KMS-11 (cell line): ENCODE measurements around the gene HIPK1.
"Not testable (repeated sequence)": the region's sequence is repeated elsewhere in the genome, so short reads cannot be mapped to it uniquely, and the experiment has no call there.

Source experiments
- H2AFZ ChIP-seq: fragments of 200-600 bp; sonication (generic); 2 replicates; pipeline ENCODE4 v1.6.1; 2016; ENCODE audit warnings: antibody characterized with exemption, mixed run types, low read depth
- H3K27ac ChIP-seq: fragments of 200-600 bp; sonication (generic); 2 replicates; pipeline ENCODE4 v1.6.1; 2016; ENCODE audit warnings: mild to moderate bottlenecking, mixed run types
- H3K27me3 ChIP-seq: fragments of 200-600 bp; sonication (generic); 2 replicates; pipeline ENCODE4 v1.6.1; 2017; ENCODE audit warnings: mild to moderate bottlenecking, low read depth, mixed run types, moderate library complexity; ENCODE audit not compliant: insufficient read depth
- H3K36me3 ChIP-seq: fragments of 200-600 bp; sonication (generic); 2 replicates; pipeline ENCODE4 v1.6.1; 2017; ENCODE audit warnings: mild to moderate bottlenecking, mixed run types; ENCODE audit not compliant: insufficient read depth
- H3K4me1 ChIP-seq: fragments of 200-600 bp; sonication (generic); 2 replicates; pipeline ENCODE4 v1.6.1; 2016; ENCODE audit warnings: mild to moderate bottlenecking, low read depth, mixed run types; ENCODE audit not compliant: poor library complexity, severe bottlenecking
- H3K4me2 ChIP-seq: fragments of 200-600 bp; sonication (generic); 2 replicates; pipeline ENCODE4 v1.7.0; 2016; ENCODE audit warnings: mild to moderate bottlenecking, mixed run types
- H3K4me3 ChIP-seq: fragments of 200-600 bp; sonication (generic); IDR thresholded peaks from 2 replicates; pipeline ENCODE4 v1.6.1; 2017; ENCODE audit warnings: low read depth, low read length, mixed read lengths; ENCODE audit not compliant: insufficient read depth
- H3K79me2 ChIP-seq: fragments of 200-600 bp; sonication (generic); 2 replicates; pipeline ENCODE4 v1.6.1; 2016; ENCODE audit warnings: low read depth, mixed run types; ENCODE audit not compliant: insufficient read depth
- H3K9ac ChIP-seq: fragments of 200-600 bp; sonication (generic); 2 replicates; pipeline ENCODE4 v1.6.1; 2016; ENCODE audit warnings: mild to moderate bottlenecking, mixed run types
- H4K20me1 ChIP-seq: fragments of 200-600 bp; sonication (generic); 2 replicates; pipeline ENCODE4 v1.6.1; 2016; ENCODE audit warnings: mild to moderate bottlenecking, mixed run types; ENCODE audit not compliant: insufficient read depth
- TF ChIP-seq, protein P1 (sequence below): fragments of 200-600 bp; sonication (generic); conservative IDR thresholded peaks from 2 replicates; pipeline ENCODE4 v1.6.1; 2017; ENCODE audit warnings: low read depth, mild to moderate bottlenecking, antibody characterized with exemption, low read length, moderate library complexity, mixed read lengths

The HIPK1 gene

DNA sequence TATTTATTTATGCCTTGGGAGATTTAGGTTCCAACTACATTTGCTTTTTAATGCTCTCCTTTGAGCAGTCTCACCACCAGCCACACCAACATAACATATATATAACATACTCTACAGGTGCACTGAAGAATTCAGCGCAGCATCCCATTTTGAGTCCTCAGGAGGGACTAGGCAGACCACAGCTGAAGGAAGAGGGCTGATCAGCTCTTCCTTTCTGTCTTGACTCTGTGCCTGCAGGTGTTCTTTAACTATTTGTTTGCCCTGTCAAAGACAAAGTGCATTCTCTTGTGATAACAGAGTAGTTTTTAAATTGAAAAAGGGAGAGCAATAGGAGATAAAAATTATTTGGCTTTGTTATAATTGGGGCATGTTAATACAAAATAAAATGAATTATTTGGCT, 17.0 kb downstream of the HIPK1 start:
- Histone ChIP-seq H3K4me3 (no peak overlapping the region), H3K36me3 (no peaks in the 10 kb centered on the region), H4K20me1 (no peaks in the 10 kb centered on the region; the same call in 1 of the 2 replicates), H3K27ac (peak overlapping the region; percentile 75), H3K4me1 (peaks cover 79% of the 10 kb centered on the region), H2AFZ (no peak overlapping the region), H3K9ac (no peak overlapping the region), H3K79me2 (peaks cover 90% of the 10 kb centered on the region), H3K4me2 (peak overlapping the region; percentile 49), H3K27me3 (no peaks in the 10 kb centered on the region)
- TF ChIP-seq, protein P1, sequence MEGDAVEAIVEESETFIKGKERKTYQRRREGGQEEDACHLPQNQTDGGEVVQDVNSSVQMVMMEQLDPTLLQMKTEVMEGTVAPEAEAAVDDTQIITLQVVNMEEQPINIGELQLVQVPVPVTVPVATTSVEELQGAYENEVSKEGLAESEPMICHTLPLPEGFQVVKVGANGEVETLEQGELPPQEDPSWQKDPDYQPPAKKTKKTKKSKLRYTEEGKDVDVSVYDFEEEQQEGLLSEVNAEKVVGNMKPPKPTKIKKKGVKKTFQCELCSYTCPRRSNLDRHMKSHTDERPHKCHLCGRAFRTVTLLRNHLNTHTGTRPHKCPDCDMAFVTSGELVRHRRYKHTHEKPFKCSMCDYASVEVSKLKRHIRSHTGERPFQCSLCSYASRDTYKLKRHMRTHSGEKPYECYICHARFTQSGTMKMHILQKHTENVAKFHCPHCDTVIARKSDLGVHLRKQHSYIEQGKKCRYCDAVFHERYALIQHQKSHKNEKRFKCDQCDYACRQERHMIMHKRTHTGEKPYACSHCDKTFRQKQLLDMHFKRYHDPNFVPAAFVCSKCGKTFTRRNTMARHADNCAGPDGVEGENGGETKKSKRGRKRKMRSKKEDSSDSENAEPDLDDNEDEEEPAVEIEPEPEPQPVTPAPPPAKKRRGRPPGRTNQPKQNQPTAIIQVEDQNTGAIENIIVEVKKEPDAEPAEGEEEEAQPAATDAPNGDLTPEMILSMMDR: no peak

- TF ChIP-seq, protein P1: no peak
- Histone ChIP-seq H3K4me3 (no peak overlapping the region), H4K20me1 (no peaks in the 10 kb centered on the region; the same call in 1 of the 2 replicates), H3K27ac (peak overlapping the region; percentile 75), H3K79me2 (peaks cover 97% of the 10 kb centered on the region), H3K27me3 (no peaks in the 10 kb centered on the region), H3K36me3 (no peaks in the 10 kb centered on the region), H3K9ac (peak overlapping the region; percentile 18; the same call in 1 of the 2 replicates), H3K4me1 (peaks cover 80% of the 10 kb centered on the region), H3K4me2 (peak overlapping the region; percentile 49), H2AFZ (no peak overlapping the region)
Observed at GRCh38 chr1:113946678-113947387, 17.7 kb downstream of the HIPK1 start.

DNA sequence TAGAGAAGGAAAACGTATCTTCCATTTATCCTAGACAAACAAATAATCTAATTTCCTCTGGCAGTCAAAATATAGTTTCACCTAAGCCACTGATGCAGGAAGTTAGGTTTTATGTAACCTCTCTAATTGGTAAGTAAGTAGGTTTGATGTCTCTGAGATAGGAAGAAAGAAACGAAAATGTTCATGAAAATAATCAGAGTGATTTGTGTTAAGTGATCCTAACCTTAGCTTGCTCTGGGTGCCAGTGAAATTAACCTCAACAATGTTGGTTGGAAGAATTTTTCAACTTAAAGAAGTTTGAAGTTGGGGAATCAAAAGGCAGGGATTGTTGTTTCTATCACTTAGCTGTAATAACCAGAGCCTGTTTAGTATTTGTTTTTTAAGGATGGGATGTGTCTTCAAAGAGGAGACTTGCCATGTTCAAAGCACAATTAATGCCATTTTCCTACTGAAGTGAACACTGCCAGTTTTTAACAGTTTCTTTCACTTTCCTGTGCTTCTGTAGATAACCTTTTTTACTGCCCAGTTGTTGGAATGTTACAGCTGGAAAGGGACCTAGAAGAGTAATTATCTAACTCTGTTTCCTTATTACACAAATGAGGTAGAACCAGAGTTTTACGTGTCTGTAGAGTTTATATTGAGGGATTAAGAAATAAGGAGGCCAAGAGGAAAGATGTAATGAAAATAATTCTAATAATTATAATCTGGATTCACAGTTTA, 18.4 kb downstream of the HIPK1 start:
- TF ChIP-seq, protein P1: no peak
- Histone ChIP-seq H3K36me3 (no peaks in the 10 kb centered on the region), H4K20me1 (no peaks in the 10 kb centered on the region; the same call in 1 of the 2 replicates), H3K4me1 (peaks cover 78% of the 10 kb centered on the region), H3K27ac (peak overlapping the region; percentile 75), H3K27me3 (no peaks in the 10 kb centered on the region), H3K79me2 (peaks cover 100% of the 10 kb centered on the region), H3K9ac (peak overlapping the region; percentile 18; the same call in 1 of the 2 replicates), H2AFZ (no peak overlapping the region), H3K4me3 (no peak overlapping the region), H3K4me2 (peak overlapping the region; percentile 49)

DNA sequence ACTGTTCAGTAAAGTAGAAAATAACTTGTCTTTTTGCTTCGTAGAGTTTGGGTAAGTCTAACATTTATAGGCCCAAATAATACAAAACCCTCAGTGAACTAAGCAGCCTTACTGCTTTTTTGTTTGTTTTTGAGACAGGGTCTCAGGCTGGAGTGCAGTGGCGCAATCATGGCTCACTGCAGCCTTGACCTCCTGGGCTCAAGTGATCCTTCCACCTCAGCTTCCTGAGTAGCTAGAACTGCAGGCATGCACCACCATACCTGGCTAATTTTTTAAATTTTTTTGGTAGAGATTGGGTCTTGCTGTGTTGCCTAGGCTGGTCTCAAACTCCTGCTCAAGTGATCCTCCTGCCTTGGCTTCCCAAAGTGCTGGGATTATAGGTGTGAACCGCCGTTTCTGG, 19.0 kb downstream of the HIPK1 start:
- not testable (repeated sequence) for H3K27me3 ChIP-seq, H3K36me3 ChIP-seq, H4K20me1 ChIP-seq, H3K9ac ChIP-seq, H2AFZ ChIP-seq, H3K4me3 ChIP-seq
- Histone ChIP-seq H3K4me1 (peaks cover 72% of the 10 kb centered on the region), H3K27ac (peak overlapping the region; percentile 75; the same call in 1 of the 2 replicates), H3K79me2 (peaks cover 95% of the 10 kb centered on the region), H3K4me2 (peak overlapping the region; percentile 49)

DNA sequence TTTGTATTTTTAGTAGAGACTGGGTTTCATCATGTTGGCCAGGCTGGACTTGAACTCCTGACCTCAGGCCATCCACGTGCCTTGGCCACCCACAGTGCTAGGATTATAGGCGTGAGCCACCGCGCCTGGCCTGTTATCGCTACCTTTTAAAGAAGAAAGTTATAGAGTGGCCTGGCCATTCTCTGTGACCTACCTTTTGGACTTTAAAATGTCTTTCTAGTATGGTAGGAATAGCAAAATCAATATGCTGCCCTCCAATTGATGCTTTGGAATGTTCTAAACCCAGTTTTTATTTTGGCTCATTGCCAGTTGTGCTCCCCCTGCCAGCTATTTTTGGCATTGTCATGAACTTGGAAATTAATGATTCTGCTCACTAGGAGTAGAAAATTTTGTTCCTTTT, 19.9 kb downstream of the HIPK1 start:
- Histone ChIP-seq H4K20me1 (no peaks in the 10 kb centered on the region), H3K4me2 (no peak overlapping the region), H3K4me1 (peaks cover 64% of the 10 kb centered on the region), H3K27ac (no peak overlapping the region), H3K79me2 (peaks cover 87% of the 10 kb centered on the region), H2AFZ (no peak overlapping the region), H3K4me3 (no peak overlapping the region), H3K9ac (no peak overlapping the region), H3K27me3 (no peaks in the 10 kb centered on the region), H3K36me3 (no peaks in the 10 kb centered on the region)
- TF ChIP-seq, protein P1: peak; percentile 21; the same call in 1 of the 2 replicates
